SJSA1 (cell line): ENCODE results near the gene GRAMD2A. TPM values are rescaled to one million over a fixed set of nuclear protein-coding genes. Genes with fewer than 3 reads are reported as not detected.
A peak's percentile ranks its signal among the peaks of the same experiment; 100 is the strongest.

ENCODE experiments used
- DNase-seq, 2 experiments: peaks; one replicate each; pipeline ENCODE4 v3.0.0-alpha.2; 2015 to 2020; ENCODE audit warnings: low spot score in 2 of 2, low read depth in 1 of 2
- H3K27ac ChIP-seq: fragments of 250-450 bp; sonication (Bioruptor Pico); 2 replicates; pipeline ENCODE4 v1.5.1; 2020; ENCODE audit warnings: mild to moderate bottlenecking, moderate library complexity
- H3K27me3 ChIP-seq: fragments of 250-450 bp; sonication (Bioruptor Pico); replicated peaks from 2 replicates; pipeline ENCODE4 v1.5.1; 2020; ENCODE audit warnings: mild to moderate bottlenecking, moderate library complexity
- H3K36me3 ChIP-seq: fragments of 250-450 bp; sonication (Bioruptor Pico); 2 replicates; pipeline ENCODE4 v1.5.1; 2020; ENCODE audit warnings: mild to moderate bottlenecking
- H3K4me1 ChIP-seq: fragments of 250-450 bp; sonication (Bioruptor Pico); replicated peaks from 2 replicates; pipeline ENCODE4 v1.6.1; 2021; ENCODE audit warnings: mild to moderate bottlenecking
- H3K4me3 ChIP-seq: fragments of 250-450 bp; sonication (Bioruptor Pico); 2 replicates; pipeline ENCODE4 v1.5.1; 2020; ENCODE audit warnings: mild to moderate bottlenecking
- H3K9me3 ChIP-seq: fragments of 250-450 bp; sonication (Bioruptor Pico); replicated peaks from 2 replicates; pipeline ENCODE4 v1.5.1; 2020; ENCODE audit warnings: mild to moderate bottlenecking
- total RNA-seq: library from RNA; depleted of rRNA; stranded (reverse); fragments of >200 nt; shearing (Covaris generic); gene quantifications from 2 replicates; pipeline ENCODE4 v1.2.3, GENCODE V29; 2014

The GRAMD2A gene
- total RNA-seq, 1 experiment from 2014 or later: not detected

- Histone ChIP-seq H3K36me3 (no peaks in the 10 kb centered on the region), H3K4me3 (no peak overlapping the region), H3K27me3 (no peaks in the 10 kb centered on the region), H3K27ac (no peak overlapping the region), H3K4me1 (no peaks in the 10 kb centered on the region), H3K9me3 (no peaks in the 10 kb centered on the region)
- DNase-seq: no peak
These were observed 57.9 kb downstream of the GRAMD2A start for GRCh38 chr15:72139667-72140066.

GRCh38 chr15:72136170-72137051 is 61.2 kb downstream of the GRAMD2A start:
- H3K27me3 ChIP-seq: no peaks in the 10 kb centered on the region
- no peaks in the 10 kb centered on the region for H3K9me3 ChIP-seq
- DNase-seq: no peak
- H3K4me3 ChIP-seq: no peak overlapping the region
- H3K36me3 ChIP-seq: no peaks in the 10 kb centered on the region
- no peaks in the 10 kb centered on the region for H3K4me1 ChIP-seq
- H3K27ac ChIP-seq: no peak overlapping the region

GRCh38 chr15:72135719-72136118 is 61.9 kb downstream of the GRAMD2A start:
- Histone ChIP-seq H3K36me3 (no peaks in the 10 kb centered on the region), H3K9me3 (no peaks in the 10 kb centered on the region), H3K27ac (no peak overlapping the region), H3K4me1 (no peaks in the 10 kb centered on the region), H3K27me3 (no peaks in the 10 kb centered on the region), H3K4me3 (no peak overlapping the region)
- no peak for DNase-seq

GRCh38 chr15:72133211-72133610 is 64.4 kb downstream of the GRAMD2A start:
- no peak for DNase-seq
- Histone ChIP-seq H3K9me3 (no peaks in the 10 kb centered on the region), H3K36me3 (no peaks in the 10 kb centered on the region), H3K4me1 (no peaks in the 10 kb centered on the region), H3K27ac (no peak overlapping the region), H3K4me3 (no peak overlapping the region), H3K27me3 (no peaks in the 10 kb centered on the region)

- no peaks in the 10 kb centered on the region for H3K27me3 ChIP-seq
- no peaks in the 10 kb centered on the region for H3K4me1 ChIP-seq
- H3K27ac ChIP-seq: no peak overlapping the region
- H3K9me3 ChIP-seq: no peaks in the 10 kb centered on the region
- no peak for DNase-seq
- no peak overlapping the region for H3K4me3 ChIP-seq
- H3K36me3 ChIP-seq: no peaks in the 10 kb centered on the region
These were observed 65.7 kb downstream of the GRAMD2A start for GRCh38 chr15:72131922-72132321.

GRCh38 chr15:72130272-72130671 is 67.3 kb downstream of the GRAMD2A start:
- Histone ChIP-seq H3K27ac (no peak overlapping the region), H3K36me3 (no peaks in the 10 kb centered on the region), H3K4me1 (no peaks in the 10 kb centered on the region), H3K9me3 (no peaks in the 10 kb centered on the region), H3K4me3 (no peak overlapping the region), H3K27me3 (no peaks in the 10 kb centered on the region)
- no peak for DNase-seq

- H3K27me3 ChIP-seq: no peaks in the 10 kb centered on the region
- DNase-seq: no peak
- no peaks in the 10 kb centered on the region for H3K9me3 ChIP-seq
- no peaks in the 10 kb centered on the region for H3K36me3 ChIP-seq
- H3K4me3 ChIP-seq: no peak overlapping the region
- H3K27ac ChIP-seq: no peak overlapping the region
- no peaks in the 10 kb centered on the region for H3K4me1 ChIP-seq
These were observed 69.2 kb downstream of the GRAMD2A start for GRCh38 chr15:72128359-72128758.

GRCh38 chr15:72127724-72128322 is 69.8 kb downstream of the GRAMD2A start:
- H3K27ac ChIP-seq: no peak overlapping the region
- H3K9me3 ChIP-seq: no peaks in the 10 kb centered on the region
- H3K27me3 ChIP-seq: no peaks in the 10 kb centered on the region
- H3K4me1 ChIP-seq: no peaks in the 10 kb centered on the region
- H3K36me3 ChIP-seq: no peaks in the 10 kb centered on the region
- no peak for DNase-seq
- H3K4me3 ChIP-seq: no peak overlapping the region

- no peaks in the 10 kb centered on the region for H3K27me3 ChIP-seq
- DNase-seq: no peak
- no peaks in the 10 kb centered on the region for H3K9me3 ChIP-seq
- H3K4me3 ChIP-seq: no peak overlapping the region
- 0 out of 2 replicates have a peak, but pooled peaks cover under 1% of the 10 kb centered on the region for H3K4me1 ChIP-seq
- H3K36me3 ChIP-seq: no peaks in the 10 kb centered on the region
- no peak overlapping the region for H3K27ac ChIP-seq
These were observed 73.4 kb downstream of the GRAMD2A start for GRCh38 chr15:72124218-72124617.

- peak within 1 kb of the TSS; percentile 83 for H3K4me3 ChIP-seq
- H3K27me3 ChIP-seq: no peaks in the 10 kb centered on the region
- H3K9me3 ChIP-seq: no peaks in the 10 kb centered on the region
- peaks cover 4% of the 10 kb centered on the region; the same call in 1 of the 2 replicates for H3K36me3 ChIP-seq
- DNase-seq: peak; percentile 98
- H3K4me1 ChIP-seq: peaks cover 10% of the 10 kb centered on the region
- H3K27ac ChIP-seq: peak within 1 kb of the TSS; percentile 90
These were observed 79.3 kb downstream of the GRAMD2A start, which contains the start of the genes MYO9A and SENP8 for GRCh38 chr15:72118017-72118978. Gene MYO9A (minus strand): TSS chr15:72118150. CDS start chr15:72046563, 71,587 bp downstream. Gene SENP8 (plus strand): TSS chr15:72118403. CDS start chr15:72139624, 21,221 bp downstream.

GRCh38 chr15:72117486-72118016 is 80.0 kb downstream of the GRAMD2A start:
- Histone ChIP-seq H3K9me3 (no peaks in the 10 kb centered on the region), H3K4me3 (peak overlapping the region; percentile 83), H3K27me3 (no peaks in the 10 kb centered on the region), H3K4me1 (peaks cover 10% of the 10 kb centered on the region), H3K27ac (peak overlapping the region; percentile 55), H3K36me3 (peaks cover 4% of the 10 kb centered on the region; the same call in 1 of the 2 replicates)
- peak; percentile 85 to 96 for DNase-seq

- Histone ChIP-seq H3K27me3 (no peaks in the 10 kb centered on the region), H3K4me3 (peak overlapping the region; percentile 83), H3K4me1 (peaks cover 10% of the 10 kb centered on the region), H3K27ac (peak overlapping the region; percentile 55), H3K36me3 (peaks cover 4% of the 10 kb centered on the region; the same call in 1 of the 2 replicates), H3K9me3 (no peaks in the 10 kb centered on the region)
- DNase-seq: peak in 1 of 2 experiments; percentile 41
These were observed 80.7 kb downstream of the GRAMD2A start for GRCh38 chr15:72116731-72117485.
